Endothelial cell (in vitro differentiated cells): ENCODE results near the gene MARCHF9. TPM values are rescaled to one million over a fixed set of nuclear protein-coding genes. Genes with fewer than 3 reads are reported as not detected.

Experiments
- DNase-seq: peaks from one replicate; pipeline ENCODE4 v3.0.0; 2021; ENCODE audit warnings: low spot score
- H3K27ac Mint-ChIP-seq: one replicate; pipeline ENCODE4 v1.8.0; 2021; ENCODE audit warnings: mixed read lengths, inconsistent platforms; ENCODE audit not compliant: unreplicated experiment
- H3K27me3 Mint-ChIP-seq: one replicate; pipeline ENCODE4 v1.8.0; 2021; ENCODE audit warnings: mild to moderate bottlenecking, moderate library complexity, mixed read lengths, inconsistent platforms; ENCODE audit not compliant: unreplicated experiment
- H3K36me3 Mint-ChIP-seq: one replicate; pipeline ENCODE4 v1.8.0; 2021; ENCODE audit warnings: mild to moderate bottlenecking, low read depth, mixed read lengths, inconsistent platforms; ENCODE audit not compliant: unreplicated experiment
- H3K4me1 Mint-ChIP-seq: one replicate; pipeline ENCODE4 v1.8.0; 2021; ENCODE audit warnings: mild to moderate bottlenecking, mixed read lengths, inconsistent platforms; ENCODE audit not compliant: unreplicated experiment
- H3K4me3 Mint-ChIP-seq: one replicate; pipeline ENCODE4 v1.8.0; 2021; ENCODE audit warnings: mild to moderate bottlenecking, mixed read lengths, inconsistent platforms; ENCODE audit not compliant: unreplicated experiment
- H3K9me3 Mint-ChIP-seq: one replicate; pipeline ENCODE4 v1.8.0; 2021; ENCODE audit warnings: mixed read lengths, inconsistent platforms; ENCODE audit not compliant: unreplicated experiment
- CTCF ChIP-seq: fragments of 200-600 bp; sonication (generic); IDR thresholded peaks from one replicate; pipeline ENCODE4 v1.5.0; 2021; ENCODE audit warnings: antibody characterized with exemption; ENCODE audit not compliant: unreplicated experiment
- microRNA-seq: library from miRNA; unstranded; fragments of <30 nt; microRNA quantifications from one replicate; pipeline ENCODE4, GENCODE V29; 2020; ENCODE audit not compliant: unreplicated experiment
- total RNA-seq: library from RNA; stranded (reverse); fragmentation: NEBNext Ultra II Directional; extraction: Animal tissue kit (Norgen Biotek cat#: 25700); gene quantifications from one replicate; pipeline ENCODE4 v1.2.1, GENCODE V29; 2021; ENCODE audit not compliant: unreplicated experiment

Gene MARCHF9
- total RNA-seq, 1 donor from 2014 or later, result 2.3 TPM

- TF ChIP-seq CTCF, result no peak
- Mint-ChIP-seq H3K36me3 (peaks cover 32% of the 10 kb centered on the region), H3K4me3 (no peak overlapping the region), H3K27me3 (peaks cover 9% of the 10 kb centered on the region), H3K27ac (no peak overlapping the region), H3K9me3 (no peaks in the 10 kb centered on the region), H3K4me1 (no peaks in the 10 kb centered on the region)
- DNase-seq, result no peak
These were observed 52.4 kb downstream of the MARCHF9 start for GRCh38 chr12:57807285-57807684.

DNA sequence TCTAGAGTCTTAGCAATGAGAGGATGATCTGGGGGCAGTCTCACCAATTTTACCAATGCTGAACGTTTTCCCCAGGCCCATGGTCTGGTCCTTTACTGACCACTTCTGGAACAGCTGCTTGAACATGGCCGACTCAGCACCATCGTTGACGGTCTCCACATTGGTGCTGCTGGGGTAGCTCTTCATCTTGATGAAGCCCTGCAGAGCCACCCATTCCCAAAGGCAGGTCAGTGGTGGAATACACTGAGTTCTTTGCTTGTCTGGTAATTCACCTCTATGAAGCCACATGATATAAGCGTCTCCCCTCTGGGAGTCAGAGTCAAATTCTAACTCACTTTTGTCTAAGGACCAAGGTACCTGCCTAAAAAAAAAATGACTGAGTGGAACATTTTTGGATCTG is 53.4 kb downstream of the MARCHF9 start:
- no peak for DNase-seq
- Mint-ChIP-seq H3K27ac (no peak overlapping the region), H3K4me1 (no peaks in the 10 kb centered on the region), H3K27me3 (peaks cover 13% of the 10 kb centered on the region), H3K4me3 (no peak overlapping the region), H3K36me3 (peaks cover 35% of the 10 kb centered on the region), H3K9me3 (no peaks in the 10 kb centered on the region)
- TF ChIP-seq CTCF, result no peak

DNA sequence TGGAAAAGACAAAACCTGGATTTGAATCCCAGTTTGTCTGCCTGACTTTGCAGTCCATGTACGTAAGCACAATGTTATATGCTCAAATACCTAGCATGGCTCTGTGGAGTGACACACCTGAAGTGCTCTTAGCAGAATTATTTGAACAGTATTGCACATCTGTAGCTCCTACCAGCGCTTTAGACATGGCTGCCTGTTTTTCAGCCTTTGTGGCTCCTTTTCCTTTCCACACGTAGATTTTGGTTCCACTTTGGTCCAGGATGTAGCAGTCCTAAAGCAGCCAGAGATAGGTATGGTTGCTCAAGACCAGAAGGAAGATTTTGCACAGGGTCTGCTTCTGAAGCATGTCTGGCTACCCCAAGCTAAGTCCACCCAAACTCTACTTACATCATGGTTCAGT is 54.5 kb downstream of the MARCHF9 start:
- Mint-ChIP-seq H3K27me3 (peaks cover 13% of the 10 kb centered on the region), H3K36me3 (peaks cover 38% of the 10 kb centered on the region), H3K4me1 (no peaks in the 10 kb centered on the region), H3K4me3 (no peak overlapping the region), H3K27ac (no peak overlapping the region), H3K9me3 (no peaks in the 10 kb centered on the region)
- DNase-seq, result no peak
- TF ChIP-seq CTCF, result no peak

Small RNA genes within 50 kb of the gene (microRNA-seq; reads per million reads assigned to microRNA genes)
- 0.28 reads per million for gene MIR6759

Other genes starting within 250 kb of the MARCHF9 start
- 4.2 TPM for gene DDIT3, start 234.6 kb upstream of the MARCHF9 start, total RNA-seq
- gene MBD6, start 232.3 kb upstream of the MARCHF9 start, total RNA-seq, result 99.0 TPM
- gene DCTN2, start 207.9 kb upstream of the MARCHF9 start, total RNA-seq, result 195 TPM
- 0.46 TPM for gene KIF5A, start 205.1 kb upstream of the MARCHF9 start, total RNA-seq
- 18.5 TPM for gene PIP4K2C, start 163.9 kb upstream of the MARCHF9 start, total RNA-seq
- gene DTX3, start 150.3 kb upstream of the MARCHF9 start, total RNA-seq, result 43.7 TPM
- 20.0 TPM for gene ARHGEF25, start 143.7 kb upstream of the MARCHF9 start, total RNA-seq
- gene B4GALNT1, start 121.9 kb upstream of the MARCHF9 start, total RNA-seq, result 1.3 TPM
- gene OS9, start 61.0 kb upstream of the MARCHF9 start, total RNA-seq, result 220 TPM
- 27.0 TPM for gene AGAP2, start 16.4 kb upstream of the MARCHF9 start, total RNA-seq
- gene TSPAN31, start 10.1 kb upstream of the MARCHF9 start, total RNA-seq, result 21.8 TPM
- 120 TPM for gene CDK4, start 2.8 kb upstream of the MARCHF9 start, total RNA-seq
- gene CYP27B1, start 12.0 kb downstream of the MARCHF9 start, total RNA-seq, result 1.4 TPM
- gene METTL1, start 17.0 kb downstream of the MARCHF9 start, total RNA-seq, result 10.6 TPM
- 8.6 TPM for gene EEF1AKMT3, start 17.5 kb downstream of the MARCHF9 start, total RNA-seq
- gene TSFM, start 27.7 kb downstream of the MARCHF9 start, total RNA-seq, result 25.8 TPM
- gene AVIL, start 63.6 kb downstream of the MARCHF9 start, total RNA-seq, result 4.5 TPM
- 181 TPM for gene CTDSP2, start 91.6 kb downstream of the MARCHF9 start, total RNA-seq
- gene ATP23, start 186.5 kb downstream of the MARCHF9 start, total RNA-seq, result 3.1 TPM